Kidney epithelial cell (primary cell): ENCODE data around the gene COPS3. TPM values are rescaled to one million over a fixed set of nuclear protein-coding genes. Genes with fewer than 3 reads are reported as not detected.

Experiments used
- total RNA-seq: library from RNA; depleted of rRNA; stranded (reverse); fragments of >200 nt; gene quantifications from 2 replicates; pipeline ENCODE4 v1.2.3, GENCODE V29; 2015

COPS3 gene
- total RNA-seq, 1 donor from 2014 or later: 68.5 TPM

Other genes with a start within 250 kb of the COPS3 start
- gene MPRIP, start 238.8 kb downstream of the COPS3 start, total RNA-seq: 99.6 and 135 TPM in 2 replicates
- gene PLD6, start 74.9 kb downstream of the COPS3 start, total RNA-seq: 4.8 and 9.7 TPM in 2 replicates
- 57.6 and 61.0 TPM in 2 replicates for gene FLCN, start 44.1 kb downstream of the COPS3 start, total RNA-seq
- gene NT5M, start 22.1 kb upstream of the COPS3 start, total RNA-seq: 3.8 and 4.9 TPM in 2 replicates
- 11.9 and 16.8 TPM in 2 replicates for gene MED9, start 195.8 kb upstream of the COPS3 start, total RNA-seq
- gene RASD1, start 215.1 kb upstream of the COPS3 start, total RNA-seq: 0.17 and 0.21 TPM in 2 replicates